NCI-H2081 (cell line): ENCODE measurements around the gene HOXA10.
A peak's percentile ranks its signal among the peaks of the same experiment; 100 is the strongest.

Experiments
- DNase-seq, 2 experiments: peaks; one replicate each; lab custom pipeline; 2025; lab: John Stamatoyannopoulos, UW

The HOXA10 gene

GRCh38 chr7:27203964-27204594, 30.0 kb upstream of the HOXA10 start:
- DNase-seq: no peak

GRCh38 chr7:27203365-27203953, 29.3 kb upstream of the HOXA10 start:
- no peak for DNase-seq

DNA sequence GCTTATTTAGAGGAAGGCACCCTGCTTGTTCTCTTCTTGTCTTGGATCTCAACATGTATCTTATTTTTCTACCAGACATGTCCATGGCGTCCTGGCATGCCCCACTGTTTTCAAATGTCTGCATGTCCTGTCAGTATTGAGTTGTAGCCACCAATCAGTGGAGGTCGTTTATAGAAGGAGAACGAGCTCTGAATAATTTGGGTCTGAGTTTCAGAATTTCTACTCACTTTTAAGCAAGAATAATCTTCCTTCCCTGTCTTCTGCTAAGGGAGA, 28.7 kb upstream of the HOXA10 start:
- DNase-seq: no peak

DNA sequence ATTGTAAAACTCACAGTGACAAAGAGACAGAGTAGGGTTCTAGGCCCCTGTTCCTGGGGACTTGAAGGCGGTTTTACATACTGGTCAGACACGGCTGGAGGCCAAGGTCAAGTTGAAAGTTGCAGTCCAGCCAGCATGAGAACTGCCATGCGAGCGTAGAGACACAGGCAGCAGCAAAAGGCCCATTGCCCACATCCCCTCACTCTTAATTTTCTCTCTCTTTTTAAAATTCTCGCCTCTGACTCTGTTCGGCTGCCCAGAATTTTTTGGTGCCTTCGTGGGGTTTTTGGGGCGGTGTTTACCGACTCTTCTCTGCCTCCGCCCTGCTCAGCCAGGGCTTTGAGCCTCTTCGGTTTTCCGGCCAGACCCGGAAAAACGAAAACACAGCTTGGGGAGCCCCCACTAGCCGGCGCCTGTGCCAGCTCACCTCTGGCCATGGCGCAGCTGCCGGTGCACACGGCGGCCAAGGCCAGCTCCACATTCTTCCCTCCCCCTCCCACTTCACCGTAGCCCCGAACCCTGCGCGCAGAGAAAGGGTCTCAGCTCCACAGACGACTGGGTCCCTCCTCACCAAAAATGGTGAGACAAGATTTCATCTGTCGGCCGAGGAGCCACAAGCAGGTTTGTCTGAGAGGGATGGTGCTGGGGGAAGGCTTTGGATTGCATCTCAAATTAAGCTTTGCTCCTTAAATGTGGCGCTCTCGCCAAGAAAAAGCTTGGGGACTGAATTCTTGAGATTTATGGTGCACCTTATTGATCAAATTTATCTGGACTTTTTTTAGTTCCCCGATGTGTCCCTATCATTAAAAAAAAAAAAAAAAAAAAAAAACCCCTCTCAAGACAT, 28.1 kb upstream of the HOXA10 start:
- DNase-seq: no peak

GRCh38 chr7:27201580-27202017, 27.5 kb upstream of the HOXA10 start:
- DNase-seq: no peak

- no peak for DNase-seq
These were observed 26.9 kb upstream of the HOXA10 start for GRCh38 chr7:27200761-27201579.

DNA sequence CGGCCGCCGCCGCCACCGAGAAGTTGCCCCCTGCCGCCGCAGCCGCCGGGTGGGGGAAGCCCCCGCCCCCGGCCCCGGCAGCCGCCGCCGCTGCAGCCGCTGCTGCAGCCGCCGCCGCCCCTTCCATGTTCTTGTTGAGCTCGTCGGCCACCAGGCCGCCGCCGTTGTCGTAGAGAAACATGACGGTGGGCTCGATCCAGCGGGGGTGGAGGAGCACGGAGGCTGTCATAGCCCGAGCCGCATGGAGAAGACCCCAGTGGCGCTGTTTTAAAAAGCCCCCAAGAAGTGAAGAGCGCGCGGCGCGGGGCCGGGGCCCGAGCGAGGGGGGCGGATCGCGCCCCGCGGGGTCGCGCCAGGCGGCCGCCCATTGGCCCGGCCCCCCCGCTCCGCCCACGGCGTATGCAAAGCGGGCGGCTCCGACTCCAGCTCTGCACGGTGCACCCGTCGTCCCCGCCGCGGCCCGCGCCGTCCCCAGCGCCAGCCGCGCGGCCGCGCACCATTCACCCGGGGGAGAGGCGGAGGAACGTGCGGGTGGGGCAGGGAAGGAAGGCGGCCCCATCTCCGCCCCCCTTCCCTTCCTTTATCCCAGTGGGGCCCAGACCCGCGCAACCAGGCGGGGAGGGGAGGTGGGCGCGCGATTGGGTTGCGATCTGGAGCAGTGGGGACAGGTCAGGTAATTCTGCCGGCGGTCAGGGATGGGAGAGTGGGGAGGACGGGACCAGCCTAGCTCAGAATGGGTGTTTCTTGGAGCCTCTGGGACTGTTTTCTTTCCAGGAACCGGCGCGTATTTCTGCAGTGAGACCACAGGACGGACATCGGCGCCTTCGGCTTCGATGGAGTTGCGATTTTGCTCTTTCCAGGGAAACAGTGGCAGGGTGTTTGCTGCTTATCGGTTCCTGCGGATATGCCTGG, 26.0 kb upstream of the HOXA10 start, which contains the start of gene HOXA13:
Gene HOXA13, minus strand, starts transcription at position 243 of the 912 bp plus-strand sequence. Its CDS starts 14 bp downstream, at position 229.
- DNase-seq: peak; percentile 54 to 67

DNA sequence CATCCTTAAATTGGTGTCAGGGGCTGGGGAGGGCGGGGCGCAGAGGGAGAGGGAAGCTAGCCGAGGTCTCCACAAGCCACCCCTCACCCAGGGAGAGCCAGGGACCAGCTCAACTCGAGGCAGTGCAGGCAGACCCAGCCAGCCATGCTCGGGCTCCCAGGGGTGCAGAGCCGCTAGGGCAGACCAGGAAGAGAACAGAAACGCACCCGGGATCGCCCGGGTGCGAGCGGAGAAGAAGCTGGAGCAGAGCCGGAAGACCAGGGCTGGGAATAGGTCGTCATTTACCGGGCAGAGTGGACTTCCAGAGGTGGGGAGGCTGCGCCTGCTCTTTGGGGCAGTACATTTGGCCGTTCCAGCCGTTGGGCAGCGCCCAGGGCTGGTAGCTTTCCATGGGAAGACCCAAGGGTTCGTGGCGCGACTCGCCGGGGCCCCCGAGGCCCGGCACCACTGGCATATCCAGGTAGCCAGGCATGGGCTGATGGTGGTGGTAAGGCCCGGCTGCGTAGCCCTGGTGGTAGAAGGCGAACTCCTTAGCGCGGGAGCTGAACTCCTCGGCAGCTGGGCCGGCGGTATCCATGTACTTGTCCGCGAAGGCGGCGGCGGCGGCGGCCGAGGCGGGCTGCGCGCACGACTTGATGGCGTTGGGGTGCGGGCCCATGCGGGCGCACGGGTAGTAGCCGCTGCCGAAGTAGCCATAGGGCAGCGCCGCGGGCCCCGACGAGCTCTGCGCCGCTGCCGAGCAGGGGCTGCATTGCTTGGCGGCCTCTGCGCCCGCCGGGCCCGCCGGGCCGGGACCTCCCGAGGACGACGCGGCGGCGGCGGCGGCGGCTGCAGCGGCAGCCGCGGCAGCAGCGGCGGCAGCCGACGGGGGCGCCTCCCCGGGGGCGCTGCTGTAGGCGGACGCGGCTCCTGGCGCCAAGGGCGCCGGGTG, 25.0 kb upstream of the HOXA10 start:
- peak; percentile 15 to 45 for DNase-seq

DNA sequence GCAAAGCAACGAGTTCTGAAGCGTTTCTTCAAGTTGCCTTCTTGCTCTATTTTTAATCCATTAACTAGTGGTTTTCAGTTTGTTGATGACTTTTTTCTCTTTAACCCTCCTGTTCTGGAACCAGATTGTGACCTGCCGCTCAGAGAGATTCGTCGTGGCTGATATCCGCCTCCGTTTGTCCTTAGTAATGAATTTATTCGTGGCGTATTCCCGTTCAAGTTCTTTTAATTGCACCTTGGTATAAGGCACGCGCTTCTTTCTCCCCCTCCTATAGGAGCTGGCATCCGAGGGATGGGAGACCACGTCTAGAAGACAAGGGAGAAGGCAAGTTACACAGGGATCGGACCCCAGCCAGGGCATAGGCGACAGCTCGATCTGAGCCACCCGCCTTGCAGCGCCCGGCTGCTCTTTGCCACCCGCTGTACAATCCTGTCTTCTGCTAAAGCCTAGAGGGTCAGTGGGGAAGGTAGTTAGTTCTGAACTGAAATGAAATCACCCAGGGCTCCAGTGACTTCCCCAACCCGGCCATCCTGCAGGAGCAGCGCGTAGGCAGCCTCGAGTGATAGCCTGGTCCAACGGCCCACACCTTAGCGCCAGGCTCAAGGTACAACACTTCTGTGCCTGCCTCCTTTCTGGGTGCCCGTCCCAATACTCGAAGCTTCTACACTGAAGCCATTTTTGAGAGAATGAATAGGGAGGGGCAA, 24.2 kb upstream of the HOXA10 start:
- no peak for DNase-seq

GRCh38 chr7:27197137-27198042, 23.3 kb upstream of the HOXA10 start:
- DNase-seq: no peak

DNA sequence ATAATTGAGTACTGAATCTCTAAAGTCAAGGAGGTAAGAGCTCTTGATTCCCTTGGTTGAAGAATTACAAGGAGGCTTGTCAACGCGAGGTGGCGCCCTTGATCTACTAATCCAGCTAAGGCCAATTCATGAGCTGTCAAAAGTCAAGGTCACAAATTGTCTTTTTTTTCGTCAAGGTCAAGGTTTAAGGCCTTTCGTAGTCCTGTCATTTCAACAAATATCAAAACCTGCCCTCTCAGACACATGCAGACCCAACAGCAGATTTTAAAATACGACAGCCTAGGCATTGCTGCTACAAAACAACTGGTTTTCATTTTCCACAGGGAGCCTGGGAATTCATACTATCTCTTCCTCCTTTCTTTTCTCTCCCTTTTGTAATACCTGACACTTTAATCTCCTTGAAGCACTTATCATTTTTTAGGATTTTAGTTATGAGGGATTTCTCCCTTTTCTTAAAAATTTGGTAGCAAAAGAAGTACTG, 22.2 kb upstream of the HOXA10 start:
- DNase-seq: peak; percentile 66 to 68

DNA sequence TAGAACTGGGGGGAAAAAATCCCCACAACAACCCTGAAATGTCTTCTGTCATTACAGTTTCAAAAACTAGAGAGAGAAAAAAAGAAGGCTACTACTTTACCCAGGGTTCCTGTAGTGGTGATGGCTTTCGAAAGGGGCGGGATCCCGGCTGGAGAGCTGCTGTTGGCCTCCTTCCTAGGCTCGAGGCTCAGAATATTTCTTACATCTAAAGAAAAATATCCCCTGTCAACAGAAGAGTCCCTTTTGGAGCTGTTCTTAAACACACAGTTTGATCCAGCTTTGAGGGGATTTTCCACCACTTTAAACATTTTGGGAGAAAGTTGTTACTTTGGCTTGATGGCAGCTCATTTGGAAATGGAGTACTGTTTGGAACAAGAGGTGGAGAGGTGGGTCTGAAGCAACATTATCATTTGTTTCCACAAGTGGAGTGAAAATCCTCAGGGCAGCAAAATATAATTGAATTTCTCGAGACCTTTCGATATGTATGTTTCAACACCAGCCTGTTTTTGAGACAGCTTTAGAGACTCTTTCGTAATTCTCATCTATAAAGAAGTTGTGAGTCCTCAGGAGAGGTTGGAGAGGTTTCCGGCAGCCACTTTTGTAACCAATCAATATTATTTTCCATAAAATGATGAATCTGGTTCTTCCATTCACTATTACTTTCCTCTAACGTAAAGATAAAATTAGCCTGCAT, 20.7 kb upstream of the HOXA10 start:
- no peak for DNase-seq

GRCh38 chr7:27194002-27194352, 19.9 kb upstream of the HOXA10 start:
- DNase-seq: no peak

DNA sequence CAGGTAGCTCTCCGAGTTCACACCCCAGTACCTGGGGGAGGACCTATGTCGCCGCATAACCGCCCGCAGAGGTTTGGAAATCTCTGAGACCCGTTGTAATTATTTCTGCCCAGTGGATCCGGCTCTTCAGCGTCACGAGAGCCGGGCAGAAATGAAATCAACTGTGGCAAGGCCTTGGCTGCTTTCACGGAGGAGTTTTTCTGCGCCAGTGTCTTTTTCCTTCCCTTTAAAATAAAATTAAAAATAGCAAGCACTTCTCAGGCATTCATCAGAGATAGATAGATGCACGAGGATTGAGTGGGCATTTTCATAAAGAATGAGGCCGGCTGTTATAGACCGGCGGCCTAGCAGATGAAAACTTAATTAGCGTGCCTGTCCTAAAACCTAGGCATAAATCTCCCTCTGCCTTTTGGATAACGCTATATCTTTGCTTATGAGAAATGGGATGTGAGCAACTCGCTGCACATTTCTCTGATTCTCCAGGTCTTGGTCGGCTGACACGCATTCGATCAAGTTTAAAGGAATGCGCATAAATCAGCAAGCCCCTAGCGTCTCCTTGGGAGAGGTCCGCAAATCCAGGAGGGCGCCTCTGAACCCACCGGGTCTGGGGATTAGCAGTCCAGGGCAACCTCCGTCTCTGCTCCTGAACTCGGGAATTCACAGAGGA, 19.3 kb upstream of the HOXA10 start:
- no peak for DNase-seq

- DNase-seq: no peak
These were observed 18.6 kb upstream of the HOXA10 start for GRCh38 chr7:27192546-27193334.

- no peak for DNase-seq
These were observed 17.9 kb upstream of the HOXA10 start for GRCh38 chr7:27191833-27192545.
